ENCODE data around the gene MCM3AP. TPM values are rescaled to one million over a fixed set of nuclear protein-coding genes. Genes with fewer than 3 reads are reported as not detected.

MCM3AP gene
- total RNA-seq, 1 donor, result 64.8 TPM

DNA sequence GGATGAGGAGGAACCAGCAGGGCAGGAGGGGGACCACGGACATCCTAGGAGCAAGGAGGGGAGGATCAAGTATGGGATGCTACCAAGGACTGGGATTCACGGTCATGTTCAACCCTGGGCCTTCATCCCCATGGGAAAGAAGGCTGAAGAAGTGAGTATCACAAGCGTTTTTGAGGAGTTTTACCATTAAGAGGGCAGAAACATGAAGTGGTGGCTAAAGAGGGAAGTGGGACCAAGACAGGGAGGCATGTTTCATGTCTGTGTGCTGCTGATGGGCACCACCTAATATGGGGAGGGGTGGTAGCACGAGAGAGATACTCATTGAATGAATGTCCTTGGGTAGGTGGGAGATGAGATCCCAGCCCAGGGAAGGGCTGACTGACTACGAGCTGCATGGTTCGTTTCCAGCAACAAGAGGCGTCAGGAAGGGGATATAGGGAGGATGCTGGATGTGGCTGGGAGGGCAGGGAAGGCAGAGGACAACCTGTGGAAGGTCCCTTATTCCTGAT, 45.5 kb downstream of the MCM3AP start:
- Histone ChIP-seq H2AFZ (ENCODE audit: low read length) (no peak overlapping the region), H3K27ac (ENCODE audit: low read depth, low read length) (no peak overlapping the region), H3K27me3 (ENCODE audit: insufficient read depth, low read length) (no peaks in the 10 kb centered on the region), H3K36me3 (ENCODE audit: insufficient read depth, low read length) (peaks cover 88% of the 10 kb centered on the region), H3K4me3 (ENCODE audit: insufficient read depth, low read length) (no peak overlapping the region), H4K20me1 (ENCODE audit: insufficient read depth, low read length) (peaks cover 3% of the 10 kb centered on the region), H3K79me2 (ENCODE audit: insufficient read depth, low read length) (no peaks in the 10 kb centered on the region), H3K4me2 (ENCODE audit: insufficient read depth, low read length) (no peak overlapping the region), H3K4me1 (ENCODE audit: insufficient read depth, low read length) (no peaks in the 10 kb centered on the region), H3K9me3 (ENCODE audit: low read depth, low read length) (no peaks in the 10 kb centered on the region)
- TF ChIP-seq, protein P1, sequence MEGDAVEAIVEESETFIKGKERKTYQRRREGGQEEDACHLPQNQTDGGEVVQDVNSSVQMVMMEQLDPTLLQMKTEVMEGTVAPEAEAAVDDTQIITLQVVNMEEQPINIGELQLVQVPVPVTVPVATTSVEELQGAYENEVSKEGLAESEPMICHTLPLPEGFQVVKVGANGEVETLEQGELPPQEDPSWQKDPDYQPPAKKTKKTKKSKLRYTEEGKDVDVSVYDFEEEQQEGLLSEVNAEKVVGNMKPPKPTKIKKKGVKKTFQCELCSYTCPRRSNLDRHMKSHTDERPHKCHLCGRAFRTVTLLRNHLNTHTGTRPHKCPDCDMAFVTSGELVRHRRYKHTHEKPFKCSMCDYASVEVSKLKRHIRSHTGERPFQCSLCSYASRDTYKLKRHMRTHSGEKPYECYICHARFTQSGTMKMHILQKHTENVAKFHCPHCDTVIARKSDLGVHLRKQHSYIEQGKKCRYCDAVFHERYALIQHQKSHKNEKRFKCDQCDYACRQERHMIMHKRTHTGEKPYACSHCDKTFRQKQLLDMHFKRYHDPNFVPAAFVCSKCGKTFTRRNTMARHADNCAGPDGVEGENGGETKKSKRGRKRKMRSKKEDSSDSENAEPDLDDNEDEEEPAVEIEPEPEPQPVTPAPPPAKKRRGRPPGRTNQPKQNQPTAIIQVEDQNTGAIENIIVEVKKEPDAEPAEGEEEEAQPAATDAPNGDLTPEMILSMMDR (IDR thresholded peaks at IDR 0.05; ENCODE audit: extremely low read depth, low read depth, low read length), result no peak
- no peak for DNase-seq (ENCODE audit: insufficient read length, low spot score, missing footprints)

DNA sequence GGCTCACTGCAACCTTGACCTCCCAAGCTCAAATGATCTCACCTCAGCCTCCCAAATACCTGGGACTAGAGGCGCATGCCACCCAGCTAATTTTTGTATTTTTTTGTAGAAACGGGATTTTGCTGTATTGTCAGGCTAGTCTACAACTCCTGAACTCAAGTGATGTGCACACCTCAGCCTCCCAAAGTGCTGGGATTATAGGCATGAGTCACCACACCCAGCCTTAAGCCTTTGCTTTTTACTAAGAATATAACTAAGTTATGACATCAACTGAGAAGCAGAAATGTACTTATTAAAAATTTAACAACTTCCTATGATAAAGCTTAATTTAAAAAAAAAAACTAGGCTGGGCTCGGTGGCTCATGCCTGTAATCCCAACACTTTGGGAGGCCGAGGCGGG, 47.9 kb downstream of the MCM3AP start:
- no peak overlapping the region for H3K4me3 ChIP-seq (ENCODE audit: insufficient read depth, low read length)
- peaks cover 85% of the 10 kb centered on the region for H3K36me3 ChIP-seq (ENCODE audit: insufficient read depth, low read length)
- H3K4me2 ChIP-seq (ENCODE audit: insufficient read depth, low read length), result no peak overlapping the region
- no peaks in the 10 kb centered on the region for H3K27me3 ChIP-seq (ENCODE audit: insufficient read depth, low read length)
- no peak overlapping the region for H3K27ac ChIP-seq (ENCODE audit: low read depth, low read length)
- no peak overlapping the region for H2AFZ ChIP-seq (ENCODE audit: low read length)
- TF ChIP-seq, protein P1 (IDR thresholded peaks at IDR 0.05; ENCODE audit: extremely low read depth, low read depth, low read length), result no peak
- no peak for DNase-seq (ENCODE audit: insufficient read length, low spot score, missing footprints)
- no peaks in the 10 kb centered on the region for H3K9me3 ChIP-seq (ENCODE audit: low read depth, low read length)
- H4K20me1 ChIP-seq (ENCODE audit: insufficient read depth, low read length), result peaks cover 3% of the 10 kb centered on the region
- no peaks in the 10 kb centered on the region for H3K79me2 ChIP-seq (ENCODE audit: insufficient read depth, low read length)
- no peaks in the 10 kb centered on the region for H3K4me1 ChIP-seq (ENCODE audit: insufficient read depth, low read length)

DNA sequence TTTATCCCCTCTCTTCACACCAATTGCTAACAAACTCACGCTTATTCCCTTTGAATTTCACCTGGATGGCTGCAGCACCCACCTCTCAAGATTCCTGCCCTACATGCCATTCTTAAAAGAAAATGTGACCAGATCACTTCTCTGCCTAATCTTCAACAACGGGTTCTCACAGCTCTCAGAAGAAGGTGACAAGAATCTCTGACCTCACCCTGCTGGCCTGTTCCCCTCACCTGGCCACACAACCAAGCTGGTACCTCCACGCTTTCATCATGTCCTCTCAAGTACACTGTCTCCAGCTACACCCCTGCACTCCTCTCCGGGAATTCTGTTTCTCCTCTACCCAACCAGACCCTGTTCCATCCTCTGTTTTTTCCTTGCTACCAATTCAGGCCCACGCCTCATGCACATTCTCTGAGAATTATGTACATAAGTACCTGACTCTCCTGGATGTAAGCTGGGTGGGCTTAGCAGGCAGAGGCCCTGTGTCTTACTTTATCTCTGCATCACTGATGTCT, 50.9 kb downstream of the MCM3AP start:
- Histone ChIP-seq H3K4me2 (ENCODE audit: insufficient read depth, low read length) (no peak overlapping the region), H2AFZ (ENCODE audit: low read length) (no peak overlapping the region), H3K36me3 (ENCODE audit: insufficient read depth, low read length) (peaks cover 60% of the 10 kb centered on the region), H4K20me1 (ENCODE audit: insufficient read depth, low read length) (peaks cover 3% of the 10 kb centered on the region), H3K27ac (ENCODE audit: low read depth, low read length) (no peak overlapping the region), H3K79me2 (ENCODE audit: insufficient read depth, low read length) (no peaks in the 10 kb centered on the region), H3K4me1 (ENCODE audit: insufficient read depth, low read length) (no peaks in the 10 kb centered on the region), H3K9me3 (ENCODE audit: low read depth, low read length) (no peaks in the 10 kb centered on the region), H3K27me3 (ENCODE audit: insufficient read depth, low read length) (no peaks in the 10 kb centered on the region), H3K4me3 (ENCODE audit: insufficient read depth, low read length) (no peak overlapping the region)
- no peak for DNase-seq (ENCODE audit: insufficient read length, low spot score, missing footprints)
- TF ChIP-seq, protein P1 (IDR thresholded peaks at IDR 0.05; ENCODE audit: extremely low read depth, low read depth, low read length), result no peak

DNA sequence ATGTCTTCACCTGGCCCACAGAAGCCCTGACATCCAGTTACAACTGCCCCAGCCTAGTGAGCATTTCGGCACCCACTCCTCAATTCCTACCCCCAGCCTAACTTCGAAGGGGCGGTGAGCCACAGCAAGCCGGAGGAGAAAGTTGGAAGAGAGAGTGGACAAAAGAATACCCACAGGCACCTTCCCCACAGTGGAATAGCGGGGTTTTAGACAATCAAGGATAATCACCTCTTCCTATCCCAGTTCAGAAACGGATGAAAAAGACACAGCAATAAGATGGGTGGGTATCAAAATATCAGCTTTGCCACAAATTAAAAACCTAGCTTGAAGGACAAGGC, 55.5 kb downstream of the MCM3AP start:
- peak; percentile 61 for DNase-seq (ENCODE audit: insufficient read length, low spot score, missing footprints)
- Histone ChIP-seq H3K9me3 (ENCODE audit: low read depth, low read length) (no peaks in the 10 kb centered on the region), H3K4me1 (ENCODE audit: insufficient read depth, low read length) (peaks cover 14% of the 10 kb centered on the region), H3K36me3 (ENCODE audit: insufficient read depth, low read length) (peaks cover 24% of the 10 kb centered on the region), H2AFZ (ENCODE audit: low read length) (peak overlapping the region; percentile 26), H4K20me1 (ENCODE audit: insufficient read depth, low read length) (peaks cover 13% of the 10 kb centered on the region), H3K27ac (ENCODE audit: low read depth, low read length) (no peak overlapping the region), H3K27me3 (ENCODE audit: insufficient read depth, low read length) (no peaks in the 10 kb centered on the region), H3K4me3 (ENCODE audit: insufficient read depth, low read length) (peak overlapping the region; percentile 72), H3K79me2 (ENCODE audit: insufficient read depth, low read length) (peaks cover 32% of the 10 kb centered on the region), H3K4me2 (ENCODE audit: insufficient read depth, low read length) (peak overlapping the region; percentile 68)
- TF ChIP-seq, protein P1 (IDR thresholded peaks at IDR 0.05; ENCODE audit: extremely low read depth, low read depth, low read length), result no peak
